GM12878 (cell line): ENCODE data around the gene UBB. TPM values are rescaled to one million over a fixed set of nuclear protein-coding genes. Genes with fewer than 3 reads are reported as not detected.
A peak's percentile ranks its signal among the peaks of the same experiment; 100 is the strongest.

Experiments used
- BHLHE40 ChIP-seq, 2 experiments: fragments of 450-650 bp in 1 of 2; IDR thresholded peaks; 2 replicates each; pipeline ENCODE4 v1.6.1; 2011 to 2017; ENCODE audit warnings: low read depth in 2 of 2, borderline replicate concordance in 1 of 2, improper control_type of control experiment in 1 of 2, low read length in 1 of 2, mild to moderate bottlenecking in 1 of 2
- CHD1 ChIP-seq: IDR thresholded peaks from 2 replicates; pipeline ENCODE4 v1.6.1; 2012; ENCODE audit warnings: low read depth, low read length, improper control_type of control experiment
- CREB1 ChIP-seq: IDR thresholded peaks from 2 replicates; pipeline ENCODE4 v1.6.1; 2012; ENCODE audit warnings: low read depth, mild to moderate bottlenecking, inconsistent platforms
- CREM ChIP-seq: IDR thresholded peaks from 2 replicates; pipeline ENCODE4 v1.6.1; 2014; ENCODE audit warnings: antibody characterized with exemption, low read depth
- EED ChIP-seq: sonication (generic); IDR thresholded peaks from 2 replicates; pipeline ENCODE4 v1.6.1; 2016; ENCODE audit warnings: antibody characterized with exemption, low read depth
- EGR1 ChIP-seq, 2 experiments: IDR thresholded peaks; 1 replicate in 1 of 2; 2 replicates in 1 of 2; pipeline ENCODE4 v1.6.1; 2011 to 2012; ENCODE audit warnings: low read depth in 2 of 2, low read length in 2 of 2, borderline replicate concordance in 1 of 2, mild to moderate bottlenecking in 1 of 2, moderate library complexity in 1 of 2
- ESRRA ChIP-seq: IDR thresholded peaks from 2 replicates; pipeline ENCODE4 v1.6.1; 2012; ENCODE audit warnings: mild to moderate bottlenecking, low read length, improper control_type of control experiment
- HDAC2 ChIP-seq: fragments of 200-600 bp; sonication (generic); IDR thresholded peaks from 2 replicates; pipeline ENCODE4 v1.6.1; 2017
- KDM1A ChIP-seq: fragments of 200-600 bp; sonication (generic); IDR thresholded peaks from 2 replicates; pipeline ENCODE4 v1.6.1; 2016; ENCODE audit warnings: borderline replicate concordance
- MEF2A ChIP-seq: IDR thresholded peaks from 2 replicates; pipeline ENCODE4 v1.6.1; 2011; ENCODE audit warnings: low read depth, mild to moderate bottlenecking, low read length, moderate library complexity; ENCODE audit not compliant: insufficient read depth
- MYC ChIP-seq: IDR thresholded peaks from 2 replicates; pipeline ENCODE4 v1.6.1; 2011; ENCODE audit warnings: mild to moderate bottlenecking, low read length, moderate library complexity, inconsistent platforms; ENCODE audit not compliant: insufficient read depth, insufficient replicate concordance, insufficient read length, severe bottlenecking
- NFXL1 ChIP-seq: fragments of 450-650 bp; IDR thresholded peaks from 2 replicates; pipeline ENCODE4 v1.6.1; 2017; ENCODE audit warnings: antibody characterized with exemption, mild to moderate bottlenecking, borderline replicate concordance
- NR2C2 ChIP-seq: IDR thresholded peaks from 2 replicates; pipeline ENCODE4 v1.6.1; 2011; ENCODE audit warnings: borderline replicate concordance, low read depth; ENCODE audit not compliant: control insufficient read depth, insufficient read length
- RB1 ChIP-seq: fragments of 450-650 bp; formaldehyde crosslinking; IDR thresholded peaks from 2 replicates; pipeline ENCODE4 v1.6.1; 2017; ENCODE audit warnings: mild to moderate bottlenecking, borderline replicate concordance
- RFX5 ChIP-seq: IDR thresholded peaks from 2 replicates; pipeline ENCODE4 v1.6.1; 2011; ENCODE audit warnings: low read depth, low read length, improper control_type of control experiment
- SMAD1 ChIP-seq: fragments of 450-650 bp; IDR thresholded peaks from 2 replicates; pipeline ENCODE4 v1.6.1; 2018; ENCODE audit warnings: mild to moderate bottlenecking, low read depth; ENCODE audit not compliant: partially characterized antibody
- SP1 ChIP-seq: IDR thresholded peaks from one replicate; pipeline ENCODE4 v1.6.1; 2011; ENCODE audit warnings: low read depth, low read length
- SREBF2 ChIP-seq: IDR thresholded peaks from 2 replicates; pipeline ENCODE4 v1.6.1; 2012; ENCODE audit warnings: mild to moderate bottlenecking, low read length
- SRF ChIP-seq, 2 experiments: IDR thresholded peaks; 2 replicates each; pipeline ENCODE4 v1.6.1; 2011; ENCODE audit warnings: low read depth in 2 of 2, low read length in 2 of 2, mild to moderate bottlenecking in 1 of 2, moderate library complexity in 1 of 2
- TCF3 ChIP-seq: IDR thresholded peaks from 2 replicates; pipeline ENCODE4 v1.6.1; 2012; ENCODE audit warnings: low read depth, mild to moderate bottlenecking, low read length, borderline replicate concordance; ENCODE audit not compliant: insufficient read depth
- TCF7 ChIP-seq: IDR thresholded peaks from 2 replicates; pipeline ENCODE4 v1.6.1; 2014; ENCODE audit warnings: antibody characterized with exemption, borderline replicate concordance
- ZNF217 ChIP-seq: fragments of 450-650 bp; IDR thresholded peaks from 2 replicates; pipeline ENCODE4 v1.6.1; 2017; ENCODE audit warnings: antibody characterized with exemption, mild to moderate bottlenecking
- ZNF622 ChIP-seq: fragments of 450-650 bp; IDR thresholded peaks from 2 replicates; pipeline ENCODE4 v1.6.1; 2017; ENCODE audit warnings: mild to moderate bottlenecking, inconsistent platforms
- polyA plus RNA-seq, 11 experiments: library from polyadenylated mRNA; depleted of rRNA in 4 of 11; unstranded in 6 of 11; stranded (reverse) in 5 of 11; fragments of >200 nt; fragmentation: Nextera tagmentation in 4 of 11; fragmentation: Illumina TruSeq in 1 of 11; extraction: Ambion mirVana in 4 of 11; extraction: Trizol in 1 of 11; gene quantifications; 1 replicate in 1 of 11; 2 replicates in 10 of 11; pipeline versions ENCODE4 v1.2.1 to v1.2.3, GENCODE V29; 2011 to 2016; ENCODE audit warnings: inconsistent platforms in 2 of 11, missing spikeins in 2 of 11, low read depth in 1 of 11
- total RNA-seq, 4 experiments: library from RNA; depleted of rRNA in 3 of 4; stranded (reverse); fragments of >200 nt in 3 of 4; fragmentation: Illumina TruSeq in 1 of 4; extraction: Trizol in 1 of 4; gene quantifications; 2 replicates each; pipeline versions ENCODE4 v1.2.1 to v1.2.3, GENCODE V29; 2013 to 2021
- TF ChIP-seq, protein P1 (sequence below): fragments of 450-650 bp; conservative IDR thresholded peaks from 2 replicates; pipeline ENCODE4 v1.6.1; 2017; ENCODE audit warnings: mild to moderate bottlenecking, moderate library complexity
- TF ChIP-seq, protein P2 (sequence below): fragments of 450-650 bp; IDR thresholded peaks from 2 replicates; pipeline ENCODE4 v1.6.1; 2014; ENCODE audit warnings: mild to moderate bottlenecking
- TF ChIP-seq, protein P3 (sequence below): fragments of 450-650 bp; IDR thresholded peaks from 2 replicates; pipeline ENCODE4 v1.6.1; 2018; ENCODE audit warnings: mild to moderate bottlenecking, low read depth, moderate library complexity; ENCODE audit not compliant: partially characterized antibody

UBB gene
- total and polyA plus RNA-seq, 10 of the 15 experiments (the other 5 are each of a cell fraction or from before 2014, with no cell fraction given): 1,133 to 4,246 (median 2,099) TPM

GRCh38 chr17:16419074-16419928, 38.4 kb downstream of the UBB start (continued):
- peak; percentile 21 for TF ChIP-seq TCF7
- TF ChIP-seq MEF2A: no peak
- TF ChIP-seq CHD1: no peak
- TF ChIP-seq ZNF622: no peak
- peak; percentile 16 for TF ChIP-seq SMAD1
- no peak for TF ChIP-seq NFXL1
- no peak for TF ChIP-seq HDAC2
- no peak for TF ChIP-seq RFX5
- TF ChIP-seq CREB1: 0 out of 2 replicates have a peak, but pooled peaks have one; percentile 27
- TF ChIP-seq, protein P1, sequence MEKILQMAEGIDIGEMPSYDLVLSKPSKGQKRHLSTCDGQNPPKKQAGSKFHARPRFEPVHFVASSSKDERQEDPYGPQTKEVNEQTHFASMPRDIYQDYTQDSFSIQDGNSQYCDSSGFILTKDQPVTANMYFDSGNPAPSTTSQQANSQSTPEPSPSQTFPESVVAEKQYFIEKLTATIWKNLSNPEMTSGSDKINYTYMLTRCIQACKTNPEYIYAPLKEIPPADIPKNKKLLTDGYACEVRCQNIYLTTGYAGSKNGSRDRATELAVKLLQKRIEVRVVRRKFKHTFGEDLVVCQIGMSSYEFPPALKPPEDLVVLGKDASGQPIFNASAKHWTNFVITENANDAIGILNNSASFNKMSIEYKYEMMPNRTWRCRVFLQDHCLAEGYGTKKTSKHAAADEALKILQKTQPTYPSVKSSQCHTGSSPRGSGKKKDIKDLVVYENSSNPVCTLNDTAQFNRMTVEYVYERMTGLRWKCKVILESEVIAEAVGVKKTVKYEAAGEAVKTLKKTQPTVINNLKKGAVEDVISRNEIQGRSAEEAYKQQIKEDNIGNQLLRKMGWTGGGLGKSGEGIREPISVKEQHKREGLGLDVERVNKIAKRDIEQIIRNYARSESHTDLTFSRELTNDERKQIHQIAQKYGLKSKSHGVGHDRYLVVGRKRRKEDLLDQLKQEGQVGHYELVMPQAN: no peak
- no peak for TF ChIP-seq NR2C2
- TF ChIP-seq, protein P2, sequence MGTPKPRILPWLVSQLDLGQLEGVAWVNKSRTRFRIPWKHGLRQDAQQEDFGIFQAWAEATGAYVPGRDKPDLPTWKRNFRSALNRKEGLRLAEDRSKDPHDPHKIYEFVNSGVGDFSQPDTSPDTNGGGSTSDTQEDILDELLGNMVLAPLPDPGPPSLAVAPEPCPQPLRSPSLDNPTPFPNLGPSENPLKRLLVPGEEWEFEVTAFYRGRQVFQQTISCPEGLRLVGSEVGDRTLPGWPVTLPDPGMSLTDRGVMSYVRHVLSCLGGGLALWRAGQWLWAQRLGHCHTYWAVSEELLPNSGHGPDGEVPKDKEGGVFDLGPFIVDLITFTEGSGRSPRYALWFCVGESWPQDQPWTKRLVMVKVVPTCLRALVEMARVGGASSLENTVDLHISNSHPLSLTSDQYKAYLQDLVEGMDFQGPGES: no peak
- TF ChIP-seq ZNF217: no peak
- no peak for TF ChIP-seq SP1
- peak; percentile 54 for TF ChIP-seq EED
- TF ChIP-seq, protein P3, sequence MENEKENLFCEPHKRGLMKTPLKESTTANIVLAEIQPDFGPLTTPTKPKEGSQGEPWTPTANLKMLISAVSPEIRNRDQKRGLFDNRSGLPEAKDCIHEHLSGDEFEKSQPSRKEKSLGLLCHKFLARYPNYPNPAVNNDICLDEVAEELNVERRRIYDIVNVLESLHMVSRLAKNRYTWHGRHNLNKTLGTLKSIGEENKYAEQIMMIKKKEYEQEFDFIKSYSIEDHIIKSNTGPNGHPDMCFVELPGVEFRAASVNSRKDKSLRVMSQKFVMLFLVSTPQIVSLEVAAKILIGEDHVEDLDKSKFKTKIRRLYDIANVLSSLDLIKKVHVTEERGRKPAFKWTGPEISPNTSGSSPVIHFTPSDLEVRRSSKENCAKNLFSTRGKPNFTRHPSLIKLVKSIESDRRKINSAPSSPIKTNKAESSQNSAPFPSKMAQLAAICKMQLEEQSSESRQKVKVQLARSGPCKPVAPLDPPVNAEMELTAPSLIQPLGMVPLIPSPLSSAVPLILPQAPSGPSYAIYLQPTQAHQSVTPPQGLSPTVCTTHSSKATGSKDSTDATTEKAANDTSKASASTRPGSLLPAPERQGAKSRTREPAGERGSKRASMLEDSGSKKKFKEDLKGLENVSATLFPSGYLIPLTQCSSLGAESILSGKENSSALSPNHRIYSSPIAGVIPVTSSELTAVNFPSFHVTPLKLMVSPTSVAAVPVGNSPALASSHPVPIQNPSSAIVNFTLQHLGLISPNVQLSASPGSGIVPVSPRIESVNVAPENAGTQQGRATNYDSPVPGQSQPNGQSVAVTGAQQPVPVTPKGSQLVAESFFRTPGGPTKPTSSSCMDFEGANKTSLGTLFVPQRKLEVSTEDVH: no peak
- no peak for TF ChIP-seq SREBF2
- TF ChIP-seq KDM1A: no peak
- no peak for TF ChIP-seq ESRRA
- TF ChIP-seq MYC: no peak
- TF ChIP-seq TCF3: no peak
- no peak for TF ChIP-seq SRF (IDR thresholded peaks at IDR 0.05; ENCODE audit: low read depth in 2 of 2, low read length in 2 of 2)
- TF ChIP-seq RB1: no peak
- TF ChIP-seq CREM: no peak; the same call in 1 of the 2 replicates
- TF ChIP-seq EGR1 (IDR thresholded peaks at IDR 0.05; ENCODE audit: borderline replicate concordance in 1 of 2, low read depth in 2 of 2, low read length in 2 of 2): no peak
- TF ChIP-seq BHLHE40 (IDR thresholded peaks at IDR 0.05; ENCODE audit: borderline replicate concordance in 1 of 2, low read depth in 2 of 2, low read length in 1 of 2): peak; percentile 58 to 71
